IPS DF 19.7 (cell line): Measurements from ENCODE around the gene ETNK2.

Experiments
- DNase-seq: peaks from one replicate; pipeline ENCODE4 v3.0.0-alpha.2; 2013; ENCODE audit warnings: low read depth, low spot score

The ETNK2 gene

DNA sequence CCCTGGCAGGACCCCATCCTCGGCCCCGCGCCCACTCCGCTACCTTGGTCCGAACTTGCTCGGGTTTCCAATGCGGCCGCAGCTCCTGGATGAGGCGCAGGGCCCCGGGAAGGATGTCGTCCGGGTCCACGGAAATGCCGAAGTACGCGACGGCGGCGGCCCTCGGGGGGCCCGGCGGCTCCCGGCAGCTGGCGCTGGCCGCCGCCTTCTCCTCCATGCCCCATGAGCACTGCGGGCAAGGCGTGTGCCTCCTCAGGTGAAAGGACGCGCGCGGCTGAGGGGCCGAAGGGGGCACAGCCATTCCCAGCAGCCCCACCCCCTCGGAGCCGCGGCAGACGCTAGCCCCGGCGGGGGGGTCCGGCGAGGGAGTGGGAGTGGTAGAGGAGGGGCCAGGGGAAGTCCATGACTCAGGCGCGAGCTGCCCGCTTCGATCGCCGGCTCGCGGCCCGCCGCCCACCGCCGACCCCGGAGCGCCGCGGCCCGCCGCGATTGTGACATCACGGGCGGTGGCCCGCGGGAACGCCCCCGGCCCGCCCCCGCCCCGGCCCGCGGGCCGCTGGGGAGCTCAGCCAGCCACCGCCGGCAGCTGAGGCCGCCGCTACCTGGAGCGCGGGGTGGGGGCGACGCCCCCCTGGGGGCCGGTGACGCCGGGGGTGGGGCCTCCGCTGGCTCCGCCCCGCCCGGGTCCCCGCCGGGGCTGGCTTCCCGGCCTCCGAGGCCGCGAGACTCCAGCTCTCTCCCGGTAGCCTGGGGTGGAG lies at the start of gene ETNK2:
ETNK2 (minus strand) TSS at position 493 of the 758 bp plus-strand sequence; CDS start at position 301, 192 bp downstream.
- no peak for DNase-seq

DNA sequence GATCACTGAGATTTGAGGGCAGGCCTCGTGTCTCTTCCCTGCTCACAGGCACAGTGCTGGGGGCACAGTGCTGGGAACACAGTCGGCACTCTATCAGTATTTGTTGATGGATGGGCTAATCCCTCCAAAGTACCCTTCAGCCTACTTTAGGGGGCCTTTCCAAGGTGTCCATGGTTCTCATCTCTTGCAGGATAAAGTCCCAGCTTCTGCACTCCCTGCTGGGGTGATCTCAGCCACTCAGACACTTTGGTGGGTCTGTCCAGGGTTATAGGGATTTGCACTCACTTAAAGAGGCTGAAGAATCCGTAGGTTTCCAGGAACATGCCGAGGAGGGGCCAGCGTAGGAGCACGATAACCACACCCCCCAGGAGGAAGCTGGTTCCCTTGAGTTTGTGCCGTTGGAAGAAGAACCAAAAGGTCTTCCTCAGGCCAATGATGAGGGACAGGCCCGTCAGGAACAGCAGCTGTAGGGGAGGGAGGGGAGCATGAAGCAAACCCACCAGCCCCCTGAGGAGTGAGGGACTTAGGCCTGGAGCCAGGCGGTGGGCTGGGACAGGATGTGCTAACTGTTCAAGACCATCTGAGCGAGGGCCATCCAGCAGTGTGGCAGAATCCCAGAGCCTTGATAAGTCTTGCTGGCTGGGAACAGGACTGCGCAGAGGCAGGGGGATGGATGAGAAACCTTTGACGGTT lies 49.6 kb upstream of the ETNK2 start:
- no peak for DNase-seq

DNA sequence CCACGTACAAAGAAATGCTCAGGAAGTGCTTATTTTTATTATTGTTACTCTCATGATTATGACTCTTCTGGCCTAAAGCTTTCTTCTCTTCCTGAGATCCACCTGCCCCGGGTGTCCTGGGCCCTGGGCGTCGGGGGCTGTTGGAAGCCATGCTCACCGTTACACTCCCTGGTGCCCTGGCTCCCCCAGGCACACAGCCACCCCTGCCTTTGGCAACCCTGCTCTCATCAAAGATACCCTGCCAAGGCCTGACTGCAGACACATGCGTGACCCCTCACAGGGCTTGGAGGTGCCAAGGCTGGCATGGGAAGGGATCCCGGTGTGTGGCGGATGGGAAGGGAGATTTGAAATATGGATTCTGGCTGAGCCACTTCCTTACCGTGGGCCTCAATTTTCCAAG lies 47.7 kb upstream of the ETNK2 start:
- no peak for DNase-seq

DNA sequence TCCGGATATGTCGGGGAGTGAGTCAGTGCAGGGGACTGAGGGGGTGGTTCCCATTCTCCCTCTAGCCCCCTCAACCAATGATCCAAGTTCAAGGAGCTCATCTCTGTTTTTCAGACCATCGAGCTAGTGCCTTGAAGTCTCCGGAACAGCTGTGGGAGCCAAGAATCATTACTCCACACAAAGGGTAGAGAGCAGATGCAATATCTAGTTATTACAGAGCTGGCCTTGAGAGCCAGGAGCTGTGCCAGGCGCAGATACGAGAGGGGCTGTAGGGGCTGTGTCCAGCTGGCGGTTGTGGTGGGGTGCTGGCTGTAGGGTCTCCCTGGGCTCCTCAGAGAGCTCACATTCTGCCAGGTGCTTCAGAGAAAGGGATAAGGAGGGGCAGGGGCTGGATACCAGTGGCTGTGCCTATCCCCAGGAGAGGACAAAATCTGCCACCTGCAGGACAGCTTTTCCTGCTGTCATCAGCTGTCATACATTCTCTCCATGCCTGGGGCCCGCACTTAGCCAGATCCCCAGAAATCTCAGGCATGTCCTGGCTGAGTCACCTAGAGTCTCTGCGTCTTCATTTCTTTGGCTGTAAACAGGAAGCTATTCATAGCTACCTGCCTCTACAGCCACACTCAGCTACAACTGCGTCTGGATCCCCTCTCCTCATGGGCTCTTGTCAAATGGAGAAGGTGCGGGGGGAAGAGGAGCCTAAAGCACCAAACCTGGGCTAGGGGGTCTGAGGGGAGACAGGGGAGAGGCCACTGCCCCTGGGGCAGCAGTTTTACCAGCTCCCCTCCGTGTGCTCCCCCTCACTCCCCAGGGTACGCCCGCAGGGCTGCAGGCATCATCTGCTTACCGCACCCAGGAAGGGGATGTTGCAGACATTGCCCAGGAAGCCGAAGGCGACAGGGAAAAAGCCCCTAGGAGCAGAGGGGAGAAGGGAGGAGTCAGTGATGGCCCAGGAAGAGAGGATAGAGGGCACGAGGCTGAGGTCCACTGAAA lies 46.8 kb upstream of the ETNK2 start:
- no peak for DNase-seq

- no peak for DNase-seq
Observed at GRCh38 chr1:204197068-204197467, 45.2 kb upstream of the ETNK2 start.

GRCh38 chr1:204196068-204196795 lies 44.4 kb upstream of the ETNK2 start, which contains the start of gene KISS1:
Gene KISS1, minus strand, starts transcription at chr1:204196491. Its CDS starts 3,615 bp downstream, at chr1:204192876.
- no peak for DNase-seq

- DNase-seq: no peak
Observed at GRCh38 chr1:204194771-204195170, 42.9 kb upstream of the ETNK2 start.

DNA sequence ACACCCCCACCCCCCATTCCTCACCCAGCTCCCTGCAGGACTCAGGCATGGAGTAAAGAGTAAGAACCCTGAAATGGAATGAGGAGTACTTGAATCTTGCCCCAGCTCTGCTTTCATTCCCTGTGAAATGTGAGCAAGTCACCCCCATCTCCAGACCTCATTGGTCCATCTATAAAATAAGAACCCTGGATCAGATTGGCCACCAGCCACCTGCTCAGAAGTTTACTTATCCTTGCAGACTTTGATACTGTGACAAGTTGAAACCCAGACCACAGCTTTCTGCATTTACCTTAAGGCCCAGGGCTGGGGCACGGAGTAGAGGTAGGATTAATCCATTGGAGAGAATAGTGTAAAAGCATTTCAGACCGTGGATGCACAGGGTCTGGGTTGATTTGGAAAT lies 42.2 kb upstream of the ETNK2 start:
- DNase-seq: no peak

DNA sequence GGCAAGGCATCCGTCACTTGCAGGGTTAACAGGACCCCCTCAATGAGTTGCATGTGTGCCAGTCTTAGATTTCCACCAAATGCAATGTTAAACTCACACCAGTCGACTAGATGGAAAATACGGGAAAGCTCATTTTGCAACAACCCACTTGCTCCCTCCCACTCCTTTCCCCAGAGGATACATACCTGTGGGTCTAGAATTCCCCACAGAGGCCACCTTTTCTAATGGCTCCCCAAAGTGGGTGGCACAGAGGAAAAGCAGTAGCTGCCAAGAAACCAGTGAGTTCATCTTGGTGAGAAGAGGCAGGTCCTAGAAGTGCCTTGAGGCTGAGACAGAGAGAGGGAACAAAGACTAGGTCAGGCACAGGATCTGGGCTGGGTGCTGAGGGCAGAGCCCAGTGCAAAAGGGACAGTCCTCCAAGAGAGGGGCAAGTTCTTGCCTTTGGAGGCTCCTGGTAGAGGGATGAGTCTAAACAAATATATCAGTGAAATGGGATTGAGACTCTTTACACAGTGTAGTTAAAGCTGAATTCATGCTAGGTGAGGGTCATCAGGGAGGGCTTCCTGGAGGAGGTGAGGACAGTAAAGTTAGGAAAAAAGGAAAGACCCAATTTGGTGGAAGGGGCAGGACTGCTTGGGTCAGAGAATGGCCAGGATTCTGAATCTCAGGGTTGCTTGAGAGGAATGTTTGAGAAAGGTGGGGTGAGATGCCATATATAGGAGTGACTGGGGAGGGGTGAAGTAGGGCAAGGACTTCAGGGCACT lies 40.9 kb upstream of the ETNK2 start:
- no peak for DNase-seq

- no peak for DNase-seq
Observed at GRCh38 chr1:204192046-204192445, 40.2 kb upstream of the ETNK2 start.

DNA sequence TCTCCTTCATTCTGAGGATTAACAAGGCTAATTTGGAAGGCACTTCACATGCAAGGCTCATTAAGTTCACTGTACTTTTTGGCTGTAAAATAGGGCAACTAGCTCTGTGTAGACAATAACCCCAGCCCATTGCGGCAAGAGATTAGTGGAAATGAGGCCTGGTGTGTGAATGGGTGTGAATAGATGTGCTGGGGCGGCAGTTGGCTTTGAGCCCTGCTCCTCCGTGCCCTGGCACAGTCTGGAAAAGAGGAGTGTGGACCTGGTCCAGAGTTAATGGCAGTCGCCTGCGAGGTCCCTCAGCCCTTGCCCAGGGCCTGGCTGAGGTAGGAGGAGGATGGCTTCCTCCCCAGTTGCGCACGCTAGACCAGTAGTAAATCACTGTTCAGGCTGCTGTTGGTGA lies 39.6 kb upstream of the ETNK2 start:
- DNase-seq: no peak

GRCh38 chr1:204190212-204191211 lies 38.7 kb upstream of the ETNK2 start:
- DNase-seq: no peak

GRCh38 chr1:204188959-204189639 lies 37.3 kb upstream of the ETNK2 start:
- no peak for DNase-seq

- no peak for DNase-seq
Observed at GRCh38 chr1:204186597-204186996, 34.8 kb upstream of the ETNK2 start.

DNA sequence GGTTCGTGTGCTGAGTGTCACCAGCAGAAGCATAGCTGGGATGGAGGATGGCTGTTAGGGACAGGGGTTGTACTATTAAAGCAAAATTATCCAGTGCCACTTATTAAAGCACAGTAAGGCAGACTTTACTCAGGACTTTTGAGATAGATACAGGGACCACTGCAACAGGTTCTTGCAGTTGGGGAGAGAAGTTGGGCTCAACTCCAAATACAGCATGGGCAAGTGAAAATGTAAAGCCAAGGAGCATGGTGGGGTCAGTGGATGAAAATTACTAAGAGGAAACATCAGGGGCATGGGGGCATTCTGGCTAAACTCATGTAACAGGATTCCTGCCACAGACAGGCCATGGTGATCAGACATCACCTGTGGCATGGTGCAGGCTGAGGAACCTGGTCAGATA lies 29.3 kb upstream of the ETNK2 start:
- no peak for DNase-seq

DNA sequence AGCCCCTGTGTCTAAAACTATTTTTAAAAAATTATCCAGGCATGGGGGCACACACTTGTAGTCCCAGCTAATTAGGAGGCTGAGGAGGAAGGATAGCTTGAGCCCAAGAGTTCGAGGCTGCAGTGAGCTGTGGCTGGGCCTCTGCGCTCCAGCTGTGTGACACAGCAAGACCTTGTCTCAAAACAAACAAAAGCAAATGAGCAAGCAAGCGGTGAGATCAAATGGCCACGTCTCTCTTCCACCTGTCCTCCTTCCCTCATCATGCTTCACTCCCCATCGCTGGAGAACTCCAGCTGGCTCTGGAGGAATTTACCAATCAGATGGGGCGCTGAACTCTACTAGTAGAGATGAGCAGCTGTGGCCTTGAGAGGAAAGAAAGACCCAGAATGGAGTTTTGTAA lies 28.3 kb upstream of the ETNK2 start:
- DNase-seq: no peak

- no peak for DNase-seq
Observed at GRCh38 chr1:204178487-204179281, 26.8 kb upstream of the ETNK2 start.

GRCh38 chr1:204177133-204177532 lies 25.3 kb upstream of the ETNK2 start:
- no peak for DNase-seq
